ENCODE measurements around the gene MPC1L.

Gene MPC1L

DNA sequence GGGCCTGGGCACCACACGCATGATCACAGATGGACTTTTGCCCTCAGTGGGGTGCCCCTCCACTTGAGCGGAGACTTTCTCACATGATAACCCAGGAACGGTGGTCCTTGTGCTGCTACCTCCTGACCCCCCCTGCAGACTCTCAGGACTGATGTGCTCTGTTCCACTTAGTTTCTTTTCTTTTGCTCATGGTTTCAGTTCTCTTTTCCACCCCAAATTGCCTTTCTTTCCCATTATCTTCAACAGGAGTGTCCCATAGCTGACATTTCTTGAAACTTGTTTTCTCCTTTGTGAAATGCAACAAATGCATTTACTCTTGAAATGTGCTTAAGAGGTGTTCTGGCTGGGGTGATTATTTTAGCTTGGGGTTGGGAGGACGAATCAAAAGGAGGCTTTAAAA is 9.0 kb downstream of the MPC1L start:
- DNase-seq (ENCODE audit: low spot score): no peak
- TF ChIP-seq, protein P1, sequence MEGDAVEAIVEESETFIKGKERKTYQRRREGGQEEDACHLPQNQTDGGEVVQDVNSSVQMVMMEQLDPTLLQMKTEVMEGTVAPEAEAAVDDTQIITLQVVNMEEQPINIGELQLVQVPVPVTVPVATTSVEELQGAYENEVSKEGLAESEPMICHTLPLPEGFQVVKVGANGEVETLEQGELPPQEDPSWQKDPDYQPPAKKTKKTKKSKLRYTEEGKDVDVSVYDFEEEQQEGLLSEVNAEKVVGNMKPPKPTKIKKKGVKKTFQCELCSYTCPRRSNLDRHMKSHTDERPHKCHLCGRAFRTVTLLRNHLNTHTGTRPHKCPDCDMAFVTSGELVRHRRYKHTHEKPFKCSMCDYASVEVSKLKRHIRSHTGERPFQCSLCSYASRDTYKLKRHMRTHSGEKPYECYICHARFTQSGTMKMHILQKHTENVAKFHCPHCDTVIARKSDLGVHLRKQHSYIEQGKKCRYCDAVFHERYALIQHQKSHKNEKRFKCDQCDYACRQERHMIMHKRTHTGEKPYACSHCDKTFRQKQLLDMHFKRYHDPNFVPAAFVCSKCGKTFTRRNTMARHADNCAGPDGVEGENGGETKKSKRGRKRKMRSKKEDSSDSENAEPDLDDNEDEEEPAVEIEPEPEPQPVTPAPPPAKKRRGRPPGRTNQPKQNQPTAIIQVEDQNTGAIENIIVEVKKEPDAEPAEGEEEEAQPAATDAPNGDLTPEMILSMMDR (IDR thresholded peaks at IDR 0.05; ENCODE audit: extremely low read depth, missing control alignments): no peak

DNA sequence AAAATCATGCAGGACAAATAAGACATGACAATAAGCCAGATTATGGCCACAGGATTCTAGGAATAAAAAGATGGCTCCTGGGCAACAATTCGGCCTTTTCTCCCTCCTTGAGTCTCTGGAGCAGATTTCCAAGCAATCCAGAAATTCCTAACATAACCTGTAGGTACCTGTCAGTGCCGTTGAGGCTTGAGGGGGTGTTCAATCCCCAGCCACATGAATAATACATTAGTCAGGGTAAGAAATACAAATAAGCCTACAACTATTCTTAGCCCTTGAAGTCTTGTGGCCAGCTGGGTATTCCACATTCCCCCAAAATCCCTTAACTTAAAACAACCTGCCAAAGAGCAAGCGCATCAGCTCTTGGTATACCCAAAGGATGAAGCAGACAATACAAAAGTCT is 14.5 kb downstream of the MPC1L start:
- TF ChIP-seq, protein P1 (IDR thresholded peaks at IDR 0.05; ENCODE audit: extremely low read depth, missing control alignments): no peak
- no peak for DNase-seq (ENCODE audit: low spot score)

DNA sequence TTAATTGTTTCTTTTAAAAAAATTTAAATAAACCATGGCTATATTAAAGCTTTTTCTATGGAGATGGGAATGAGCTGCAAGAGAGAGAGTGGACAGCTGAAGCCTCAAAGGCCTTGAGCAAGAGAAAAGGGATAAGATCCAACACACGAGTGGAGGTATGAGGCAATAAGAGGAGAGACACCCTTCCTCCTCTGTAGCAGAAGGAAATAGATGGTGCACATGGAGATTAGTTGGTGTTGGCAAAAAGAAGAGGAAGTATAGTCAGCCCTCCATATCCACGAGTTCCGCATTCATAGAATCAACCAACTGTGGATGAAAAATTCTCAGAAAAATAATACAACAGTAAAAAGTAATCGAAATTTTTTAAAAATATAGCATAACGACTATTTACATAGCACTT is 20.9 kb downstream of the MPC1L start:
- no peak for DNase-seq (ENCODE audit: low spot score)
- TF ChIP-seq, protein P1 (IDR thresholded peaks at IDR 0.05; ENCODE audit: extremely low read depth, missing control alignments): no peak

DNA sequence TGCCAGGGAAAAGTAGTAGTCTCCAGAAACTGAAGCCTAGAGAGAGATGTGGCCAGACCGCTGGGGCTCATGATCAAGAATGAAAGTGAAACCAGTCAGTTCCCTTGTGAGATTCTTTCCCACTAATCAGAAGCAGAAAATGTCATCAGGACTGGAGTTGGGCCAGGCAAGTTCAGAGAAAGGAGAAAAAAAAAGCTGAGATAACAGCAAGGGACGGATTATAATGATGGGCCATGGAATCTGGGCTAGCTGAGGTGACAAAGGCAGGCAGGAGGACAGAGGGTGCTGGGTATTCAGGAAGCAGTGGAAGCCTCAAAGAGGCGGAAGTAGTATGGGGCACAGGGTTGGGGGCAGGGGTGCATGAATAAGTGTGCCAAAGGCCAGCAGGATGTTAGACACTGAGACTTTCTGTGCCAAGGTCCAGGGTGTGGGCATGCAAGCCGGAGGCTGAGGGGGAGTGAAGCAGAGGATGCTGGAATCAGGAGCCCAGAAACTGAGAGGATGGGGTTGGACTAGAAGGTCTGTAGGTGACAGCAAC is 21.7 kb downstream of the MPC1L start:
- TF ChIP-seq, protein P1 (IDR thresholded peaks at IDR 0.05; ENCODE audit: extremely low read depth, missing control alignments): no peak
- peak; percentile 47 for DNase-seq (ENCODE audit: low spot score)

DNA sequence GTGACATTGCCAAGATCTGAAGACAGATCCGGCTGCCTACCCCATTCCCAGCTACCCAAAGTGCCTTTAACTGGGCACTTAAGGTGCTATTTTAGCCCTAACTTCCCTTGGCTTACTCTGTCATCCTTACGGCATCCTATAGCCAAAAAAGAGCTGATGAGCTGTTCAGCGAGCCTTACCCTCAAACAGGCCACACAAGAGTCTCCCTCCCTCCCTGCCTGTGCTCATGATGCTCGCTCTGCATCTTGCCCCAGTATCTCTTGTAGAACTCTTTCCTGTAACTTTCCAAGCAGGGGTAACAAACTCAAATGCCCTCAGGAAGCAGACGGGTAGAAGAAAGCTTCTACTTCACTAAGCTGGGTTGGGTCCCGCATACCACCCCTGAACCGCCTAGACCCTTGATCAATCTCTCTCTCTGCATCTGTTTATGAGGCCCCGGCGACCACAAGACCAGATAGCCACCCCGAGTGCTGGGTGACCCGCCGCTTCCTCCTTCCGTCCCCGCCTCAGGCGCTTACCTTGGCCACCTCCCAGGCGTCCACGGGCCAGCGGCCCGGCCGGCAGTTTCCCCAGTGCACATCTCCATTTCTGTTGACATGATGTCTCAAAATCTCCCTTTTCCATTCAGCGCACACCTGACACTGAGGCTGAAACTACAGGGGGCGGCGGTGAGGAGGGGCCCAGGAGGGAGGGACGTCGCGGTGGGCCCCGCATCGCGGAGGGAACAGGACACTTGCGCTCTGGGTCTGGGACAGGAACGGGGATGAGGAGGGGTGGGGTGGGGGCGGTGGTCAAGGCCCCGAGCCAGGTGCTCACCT is 23.5 kb downstream of the MPC1L start:
- DNase-seq (ENCODE audit: low spot score): peak; percentile 32
- TF ChIP-seq, protein P1 (IDR thresholded peaks at IDR 0.05; ENCODE audit: extremely low read depth, missing control alignments): no peak

DNA sequence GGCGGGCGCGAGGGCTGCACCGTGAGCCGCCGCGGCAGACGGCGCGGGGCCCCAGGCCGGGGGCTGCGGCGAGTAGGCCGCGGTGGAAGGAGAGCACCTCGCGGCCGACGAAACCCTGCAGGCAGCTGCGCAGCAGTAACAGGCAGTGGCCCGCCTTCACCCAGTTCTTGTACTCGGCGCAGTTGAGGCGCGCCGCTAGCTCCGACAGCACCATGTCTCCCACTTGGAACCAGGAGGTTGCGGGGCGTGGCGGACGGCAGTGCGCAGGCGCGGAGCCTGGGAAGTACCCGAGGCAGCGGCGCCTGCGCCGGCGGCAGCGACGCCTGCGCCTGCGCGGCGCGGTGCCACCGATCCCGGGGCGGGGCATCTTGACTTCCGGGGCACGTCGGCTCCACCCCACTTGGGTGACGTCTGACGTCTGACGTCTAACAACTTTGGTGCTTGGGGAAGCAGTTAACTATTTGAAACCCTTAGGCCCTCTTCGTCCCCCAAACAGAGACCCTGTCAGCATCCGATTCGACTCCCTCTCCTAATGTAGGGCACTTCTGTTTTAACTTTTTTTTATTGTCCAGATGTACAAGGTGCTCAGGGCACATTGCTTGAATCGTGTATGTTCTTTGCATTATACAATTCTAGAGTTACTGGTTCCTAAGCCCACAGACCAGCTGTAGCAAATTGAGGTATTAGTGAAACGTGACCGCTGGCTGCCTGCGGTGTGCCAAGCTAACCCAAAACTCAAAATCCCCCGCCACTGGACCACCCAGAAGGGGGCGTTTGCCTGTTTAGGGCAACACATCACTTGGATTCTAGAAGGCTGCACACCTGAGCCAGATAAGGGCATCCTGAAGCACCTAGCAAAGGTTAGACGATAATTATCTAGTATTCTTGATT is 24.3 kb downstream of the MPC1L start, which contains the start of gene CXorf38:
CXorf38 (minus strand) TSS at position 255 of the 891 bp plus-strand sequence; CDS start at position 214, 41 bp downstream.
- TF ChIP-seq, protein P1 (IDR thresholded peaks at IDR 0.05; ENCODE audit: extremely low read depth, missing control alignments): no peak
- DNase-seq (ENCODE audit: low spot score): peak; percentile 91
